HepG2 (cell line): ENCODE measurements around the gene CERT1. TPM values are rescaled to one million over a fixed set of nuclear protein-coding genes. Genes with fewer than 3 reads are reported as not detected.

Experiments
- HIVEP1 ChIP-seq: sonication (generic); formaldehyde crosslinking; IDR thresholded peaks from 2 replicates; pipeline ENCODE4 v1.4.0; 2020; ENCODE audit warnings: mild to moderate bottlenecking, missing genetic modification reagents
- KAT2B ChIP-seq: fragments of 150-350 bp; IDR thresholded peaks from 2 replicates; pipeline ENCODE4 v1.6.1; 2014; ENCODE audit warnings: low read depth, low read length, borderline replicate concordance
- KLF11 ChIP-seq: IDR thresholded peaks from 2 replicates; pipeline ENCODE4 v1.6.1; 2016; ENCODE audit warnings: missing compliant biosample characterization
- LCORL ChIP-seq, 2 experiments: fragments of 450-650 bp in 1 of 2; sonication (generic) in 1 of 2; formaldehyde crosslinking in 1 of 2; IDR thresholded peaks; 2 replicates each; pipeline versions ENCODE4 v1.5.0 to v1.6.1; 2017 to 2020; ENCODE audit warnings: antibody characterized with exemption in 1 of 2, missing genetic modification reagents in 1 of 2
- NFATC3 ChIP-seq: sonication (generic); formaldehyde crosslinking; IDR thresholded peaks from 2 replicates; pipeline ENCODE4 v1.5.1; 2020; ENCODE audit warnings: mild to moderate bottlenecking, missing genetic modification reagents
- PHF8 ChIP-seq: sonication (generic); formaldehyde crosslinking; IDR thresholded peaks from 2 replicates; pipeline ENCODE4 v1.5.0; 2020; ENCODE audit warnings: missing genetic modification reagents
- SIN3A ChIP-seq: IDR thresholded peaks from 2 replicates; pipeline ENCODE4 v1.6.1; 2011; ENCODE audit warnings: low read depth, mild to moderate bottlenecking, control low read depth, low read length, borderline replicate concordance
- SNAI1 ChIP-seq: sonication (generic); formaldehyde crosslinking; IDR thresholded peaks from 2 replicates; pipeline ENCODE4 v1.5.0; 2020; ENCODE audit warnings: mild to moderate bottlenecking, missing genetic modification reagents, borderline replicate concordance
- TBX3 ChIP-seq: fragments of 450-650 bp; IDR thresholded peaks from 2 replicates; pipeline ENCODE4 v1.6.1; 2017; ENCODE audit warnings: antibody characterized with exemption, mild to moderate bottlenecking, inconsistent platforms, borderline replicate concordance
- TSC22D2 ChIP-seq: sonication (generic); formaldehyde crosslinking; IDR thresholded peaks from 2 replicates; pipeline ENCODE4 v1.5.1; 2020; ENCODE audit warnings: missing genetic modification reagents, mild to moderate bottlenecking, borderline replicate concordance
- ZC3H4 ChIP-seq: sonication (generic); formaldehyde crosslinking; IDR thresholded peaks from 2 replicates; pipeline ENCODE4 v1.4.0; 2020; ENCODE audit warnings: missing genetic modification reagents, borderline replicate concordance
- ZKSCAN8 ChIP-seq: IDR thresholded peaks from 2 replicates; pipeline ENCODE4 v1.6.1; 2016; ENCODE audit warnings: borderline replicate concordance, missing genetic modification reagents, missing compliant biosample characterization
- polyA plus RNA-seq, 8 experiments: library from polyadenylated mRNA; depleted of rRNA in 3 of 8; stranded (reverse) in 7 of 8; unstranded in 1 of 8; fragments of >200 nt; fragmentation: Illumina TruSeq in 4 of 8; extraction: Trizol in 4 of 8; gene quantifications; 2 replicates each; pipeline versions ENCODE4 v1.2.1 to v1.2.3, GENCODE V29; 2011 to 2016; ENCODE audit warnings: low read depth in 4 of 8, missing spikeins in 1 of 8, mixed read lengths in 1 of 8; ENCODE audit not compliant: insufficient read depth in 1 of 8
- total RNA-seq, 5 experiments: library from RNA; depleted of rRNA; stranded (reverse); fragments of >200 nt; fragmentation: Illumina TruSeq; extraction: Trizol; gene quantifications; 2 replicates each; pipeline ENCODE4 v1.2.3, GENCODE V29; 2016; ENCODE audit warnings: low read depth in 1 of 5
- TF ChIP-seq, protein P1 (sequence below): IDR thresholded peaks from 2 replicates; pipeline ENCODE4 v1.6.1; 2012; ENCODE audit warnings: low read length, improper control_type of control experiment
- TF ChIP-seq, protein P2 (sequence below): IDR thresholded peaks from 2 replicates; pipeline ENCODE4 v1.4.0; 2020; ENCODE audit warnings: mild to moderate bottlenecking, missing genetic modification reagents
- TF ChIP-seq, protein P3 (sequence below): sonication (generic); formaldehyde crosslinking; IDR thresholded peaks from 2 replicates; pipeline ENCODE4 v1.4.0; 2020; ENCODE audit warnings: mild to moderate bottlenecking, missing genetic modification reagents, borderline replicate concordance
- TF ChIP-seq, protein P4 (sequence below): sonication (generic); formaldehyde crosslinking; IDR thresholded peaks from 2 replicates; pipeline ENCODE4 v1.5.0; 2020; ENCODE audit warnings: missing genetic modification reagents
- TF ChIP-seq, protein P5 (sequence below): sonication (generic); formaldehyde crosslinking; IDR thresholded peaks from 2 replicates; pipeline ENCODE4 v1.8.1; 2023; ENCODE audit warnings: mild to moderate bottlenecking, missing genetic modification reagents, borderline replicate concordance

CERT1 gene
- total and polyA plus RNA-seq, 2 of the 13 experiments (the other 11 are each of a cell fraction or from before 2014, with no cell fraction given) = 8.2 to 12.7 TPM

DNA sequence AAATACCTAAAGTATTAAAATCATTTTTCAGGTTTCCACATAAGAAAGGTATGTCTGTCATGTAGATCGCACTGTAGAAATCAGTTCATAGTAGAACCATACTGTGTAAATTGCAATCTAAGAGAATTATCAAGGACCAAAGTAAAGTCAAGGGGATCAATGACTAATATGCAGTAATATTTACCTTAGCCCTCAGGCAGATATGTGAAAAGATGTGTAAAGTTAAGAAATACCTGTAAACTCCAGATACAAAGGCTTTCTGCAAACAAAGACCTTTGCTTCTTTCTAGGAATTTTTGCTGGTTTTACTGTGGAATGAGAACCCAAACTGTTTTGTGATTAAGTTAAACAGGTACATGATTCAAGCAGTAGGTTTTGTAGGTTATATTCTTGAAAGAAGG is 11.8 kb upstream of the CERT1 start (continued):
- TF ChIP-seq, protein P1, sequence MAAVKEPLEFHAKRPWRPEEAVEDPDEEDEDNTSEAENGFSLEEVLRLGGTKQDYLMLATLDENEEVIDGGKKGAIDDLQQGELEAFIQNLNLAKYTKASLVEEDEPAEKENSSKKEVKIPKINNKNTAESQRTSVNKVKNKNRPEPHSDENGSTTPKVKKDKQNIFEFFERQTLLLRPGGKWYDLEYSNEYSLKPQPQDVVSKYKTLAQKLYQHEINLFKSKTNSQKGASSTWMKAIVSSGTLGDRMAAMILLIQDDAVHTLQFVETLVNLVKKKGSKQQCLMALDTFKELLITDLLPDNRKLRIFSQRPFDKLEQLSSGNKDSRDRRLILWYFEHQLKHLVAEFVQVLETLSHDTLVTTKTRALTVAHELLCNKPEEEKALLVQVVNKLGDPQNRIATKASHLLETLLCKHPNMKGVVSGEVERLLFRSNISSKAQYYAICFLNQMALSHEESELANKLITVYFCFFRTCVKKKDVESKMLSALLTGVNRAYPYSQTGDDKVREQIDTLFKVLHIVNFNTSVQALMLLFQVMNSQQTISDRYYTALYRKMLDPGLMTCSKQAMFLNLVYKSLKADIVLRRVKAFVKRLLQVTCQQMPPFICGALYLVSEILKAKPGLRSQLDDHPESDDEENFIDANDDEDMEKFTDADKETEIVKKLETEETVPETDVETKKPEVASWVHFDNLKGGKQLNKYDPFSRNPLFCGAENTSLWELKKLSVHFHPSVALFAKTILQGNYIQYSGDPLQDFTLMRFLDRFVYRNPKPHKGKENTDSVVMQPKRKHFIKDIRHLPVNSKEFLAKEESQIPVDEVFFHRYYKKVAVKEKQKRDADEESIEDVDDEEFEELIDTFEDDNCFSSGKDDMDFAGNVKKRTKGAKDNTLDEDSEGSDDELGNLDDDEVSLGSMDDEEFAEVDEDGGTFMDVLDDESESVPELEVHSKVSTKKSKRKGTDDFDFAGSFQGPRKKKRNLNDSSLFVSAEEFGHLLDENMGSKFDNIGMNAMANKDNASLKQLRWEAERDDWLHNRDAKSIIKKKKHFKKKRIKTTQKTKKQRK = no peak
- TF ChIP-seq TBX3 = peak; percentile 60; the same call in 1 of the 2 replicates
- TF ChIP-seq, protein P2, sequence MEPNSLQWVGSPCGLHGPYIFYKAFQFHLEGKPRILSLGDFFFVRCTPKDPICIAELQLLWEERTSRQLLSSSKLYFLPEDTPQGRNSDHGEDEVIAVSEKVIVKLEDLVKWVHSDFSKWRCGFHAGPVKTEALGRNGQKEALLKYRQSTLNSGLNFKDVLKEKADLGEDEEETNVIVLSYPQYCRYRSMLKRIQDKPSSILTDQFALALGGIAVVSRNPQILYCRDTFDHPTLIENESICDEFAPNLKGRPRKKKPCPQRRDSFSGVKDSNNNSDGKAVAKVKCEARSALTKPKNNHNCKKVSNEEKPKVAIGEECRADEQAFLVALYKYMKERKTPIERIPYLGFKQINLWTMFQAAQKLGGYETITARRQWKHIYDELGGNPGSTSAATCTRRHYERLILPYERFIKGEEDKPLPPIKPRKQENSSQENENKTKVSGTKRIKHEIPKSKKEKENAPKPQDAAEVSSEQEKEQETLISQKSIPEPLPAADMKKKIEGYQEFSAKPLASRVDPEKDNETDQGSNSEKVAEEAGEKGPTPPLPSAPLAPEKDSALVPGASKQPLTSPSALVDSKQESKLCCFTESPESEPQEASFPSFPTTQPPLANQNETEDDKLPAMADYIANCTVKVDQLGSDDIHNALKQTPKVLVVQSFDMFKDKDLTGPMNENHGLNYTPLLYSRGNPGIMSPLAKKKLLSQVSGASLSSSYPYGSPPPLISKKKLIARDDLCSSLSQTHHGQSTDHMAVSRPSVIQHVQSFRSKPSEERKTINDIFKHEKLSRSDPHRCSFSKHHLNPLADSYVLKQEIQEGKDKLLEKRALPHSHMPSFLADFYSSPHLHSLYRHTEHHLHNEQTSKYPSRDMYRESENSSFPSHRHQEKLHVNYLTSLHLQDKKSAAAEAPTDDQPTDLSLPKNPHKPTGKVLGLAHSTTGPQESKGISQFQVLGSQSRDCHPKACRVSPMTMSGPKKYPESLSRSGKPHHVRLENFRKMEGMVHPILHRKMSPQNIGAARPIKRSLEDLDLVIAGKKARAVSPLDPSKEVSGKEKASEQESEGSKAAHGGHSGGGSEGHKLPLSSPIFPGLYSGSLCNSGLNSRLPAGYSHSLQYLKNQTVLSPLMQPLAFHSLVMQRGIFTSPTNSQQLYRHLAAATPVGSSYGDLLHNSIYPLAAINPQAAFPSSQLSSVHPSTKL (CRISPR knock-in tag) = peak; percentile 84
- no peak for TF ChIP-seq ZC3H4 (CRISPR knock-in tag)
- TF ChIP-seq SNAI1 (CRISPR knock-in tag) = no peak
- no peak for TF ChIP-seq HIVEP1 (CRISPR knock-in tag)
- TF ChIP-seq ZKSCAN8 (CRISPR knock-in tag) = no peak; the same call in 1 of the 2 replicates
- TF ChIP-seq, protein P3, sequence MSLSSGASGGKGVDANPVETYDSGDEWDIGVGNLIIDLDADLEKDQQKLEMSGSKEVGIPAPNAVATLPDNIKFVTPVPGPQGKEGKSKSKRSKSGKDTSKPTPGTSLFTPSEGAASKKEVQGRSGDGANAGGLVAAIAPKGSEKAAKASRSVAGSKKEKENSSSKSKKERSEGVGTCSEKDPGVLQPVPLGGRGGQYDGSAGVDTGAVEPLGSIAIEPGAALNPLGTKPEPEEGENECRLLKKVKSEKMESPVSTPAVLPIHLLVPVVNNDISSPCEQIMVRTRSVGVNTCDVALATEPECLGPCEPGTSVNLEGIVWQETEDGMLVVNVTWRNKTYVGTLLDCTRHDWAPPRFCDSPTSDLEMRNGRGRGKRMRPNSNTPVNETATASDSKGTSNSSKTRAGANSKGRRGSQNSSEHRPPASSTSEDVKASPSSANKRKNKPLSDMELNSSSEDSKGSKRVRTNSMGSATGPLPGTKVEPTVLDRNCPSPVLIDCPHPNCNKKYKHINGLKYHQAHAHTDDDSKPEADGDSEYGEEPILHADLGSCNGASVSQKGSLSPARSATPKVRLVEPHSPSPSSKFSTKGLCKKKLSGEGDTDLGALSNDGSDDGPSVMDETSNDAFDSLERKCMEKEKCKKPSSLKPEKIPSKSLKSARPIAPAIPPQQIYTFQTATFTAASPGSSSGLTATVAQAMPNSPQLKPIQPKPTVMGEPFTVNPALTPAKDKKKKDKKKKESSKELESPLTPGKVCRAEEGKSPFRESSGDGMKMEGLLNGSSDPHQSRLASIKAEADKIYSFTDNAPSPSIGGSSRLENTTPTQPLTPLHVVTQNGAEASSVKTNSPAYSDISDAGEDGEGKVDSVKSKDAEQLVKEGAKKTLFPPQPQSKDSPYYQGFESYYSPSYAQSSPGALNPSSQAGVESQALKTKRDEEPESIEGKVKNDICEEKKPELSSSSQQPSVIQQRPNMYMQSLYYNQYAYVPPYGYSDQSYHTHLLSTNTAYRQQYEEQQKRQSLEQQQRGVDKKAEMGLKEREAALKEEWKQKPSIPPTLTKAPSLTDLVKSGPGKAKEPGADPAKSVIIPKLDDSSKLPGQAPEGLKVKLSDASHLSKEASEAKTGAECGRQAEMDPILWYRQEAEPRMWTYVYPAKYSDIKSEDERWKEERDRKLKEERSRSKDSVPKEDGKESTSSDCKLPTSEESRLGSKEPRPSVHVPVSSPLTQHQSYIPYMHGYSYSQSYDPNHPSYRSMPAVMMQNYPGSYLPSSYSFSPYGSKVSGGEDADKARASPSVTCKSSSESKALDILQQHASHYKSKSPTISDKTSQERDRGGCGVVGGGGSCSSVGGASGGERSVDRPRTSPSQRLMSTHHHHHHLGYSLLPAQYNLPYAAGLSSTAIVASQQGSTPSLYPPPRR = peak; percentile 95
- no peak for TF ChIP-seq PHF8 (CRISPR knock-in tag)
- TF ChIP-seq, protein P4, sequence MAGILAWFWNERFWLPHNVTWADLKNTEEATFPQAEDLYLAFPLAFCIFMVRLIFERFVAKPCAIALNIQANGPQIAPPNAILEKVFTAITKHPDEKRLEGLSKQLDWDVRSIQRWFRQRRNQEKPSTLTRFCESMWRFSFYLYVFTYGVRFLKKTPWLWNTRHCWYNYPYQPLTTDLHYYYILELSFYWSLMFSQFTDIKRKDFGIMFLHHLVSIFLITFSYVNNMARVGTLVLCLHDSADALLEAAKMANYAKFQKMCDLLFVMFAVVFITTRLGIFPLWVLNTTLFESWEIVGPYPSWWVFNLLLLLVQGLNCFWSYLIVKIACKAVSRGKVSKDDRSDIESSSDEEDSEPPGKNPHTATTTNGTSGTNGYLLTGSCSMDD (CRISPR knock-in tag) = no peak
- TF ChIP-seq SIN3A = no peak
- no peak for TF ChIP-seq NFATC3
- no peak for TF ChIP-seq LCORL (IDR thresholded peaks at IDR 0.05)
- no peak for TF ChIP-seq LCORL (CRISPR knock-in tag; IDR thresholded peaks at IDR 0.05)
- no peak for TF ChIP-seq KAT2B
- TF ChIP-seq, protein P5, sequence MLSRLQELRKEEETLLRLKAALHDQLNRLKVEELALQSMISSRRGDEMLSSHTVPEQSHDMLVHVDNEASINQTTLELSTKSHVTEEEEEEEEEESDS (CRISPR knock-in tag) = no peak
- no peak for TF ChIP-seq TSC22D2
- TF ChIP-seq KLF11 (CRISPR knock-in tag) = no peak
